ENCODE results near the gene CXCL1.
"Not testable (repeated sequence)": the region's sequence is repeated elsewhere in the genome, so short reads cannot be mapped to it uniquely, and the experiment has no call there.

CXCL1 gene

GRCh38 chr4:73885574-73886267 is 16.5 kb downstream of the CXCL1 start:
- no peak for DNase-seq

DNA sequence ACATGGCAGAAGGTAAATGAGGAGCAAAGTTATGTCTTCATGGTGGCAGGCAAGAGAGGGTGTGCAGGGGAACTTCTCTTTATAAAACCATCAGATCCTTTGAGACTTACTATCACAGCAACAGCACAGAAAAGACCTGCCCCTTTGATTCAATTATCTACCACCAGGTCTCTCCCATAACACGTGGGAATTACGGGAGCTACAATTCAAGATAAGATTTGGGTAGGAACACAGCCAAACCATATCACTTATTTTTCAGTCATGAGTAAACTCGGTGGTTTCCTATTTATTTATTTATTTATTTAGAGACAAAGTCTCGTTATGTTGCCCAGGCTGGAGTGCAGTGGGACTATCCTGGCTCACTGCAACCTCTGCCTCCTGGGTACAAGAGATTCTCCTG is 22.1 kb downstream of the CXCL1 start:
- DNase-seq: no peak

GRCh38 chr4:73891739-73892405 is 22.7 kb downstream of the CXCL1 start:
- no peak for DNase-seq

- no peak for DNase-seq
Observed at GRCh38 chr4:73892966-73893365, 23.8 kb downstream of the CXCL1 start.

- no peak for DNase-seq
Observed at GRCh38 chr4:73894001-73894400, 24.8 kb downstream of the CXCL1 start.

GRCh38 chr4:73895201-73896175 is 26.3 kb downstream of the CXCL1 start:
- no peak for DNase-seq

GRCh38 chr4:73896416-73896815 is 27.2 kb downstream of the CXCL1 start:
- DNase-seq: no peak

- no peak for DNase-seq
Observed at GRCh38 chr4:73897380-73898136, 28.4 kb downstream of the CXCL1 start.

DNA sequence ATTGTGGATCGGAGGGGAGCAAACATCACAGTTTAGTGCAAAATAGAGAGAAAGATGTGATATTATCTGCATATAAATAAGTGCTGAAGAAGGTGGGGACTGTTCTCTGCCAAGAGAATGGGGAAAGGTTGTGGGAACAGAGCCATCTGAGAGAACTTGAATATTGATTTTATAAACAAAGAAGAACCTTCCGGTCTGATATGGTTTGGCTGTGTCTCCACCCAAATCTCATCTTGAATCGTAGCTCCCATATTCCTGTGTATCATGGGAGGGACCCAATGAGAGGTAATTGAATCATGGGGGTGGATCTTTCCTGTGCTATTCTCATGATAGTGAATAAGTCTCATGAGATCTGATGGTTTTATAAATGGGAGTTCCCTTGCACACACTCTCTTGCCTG is 30.1 kb downstream of the CXCL1 start:
- DNase-seq: not testable (repeated sequence)

- DNase-seq: no peak
Observed at GRCh38 chr4:73901031-73901430, 31.8 kb downstream of the CXCL1 start.

GRCh38 chr4:73902038-73902637 is 32.9 kb downstream of the CXCL1 start:
- no peak for DNase-seq

DNA sequence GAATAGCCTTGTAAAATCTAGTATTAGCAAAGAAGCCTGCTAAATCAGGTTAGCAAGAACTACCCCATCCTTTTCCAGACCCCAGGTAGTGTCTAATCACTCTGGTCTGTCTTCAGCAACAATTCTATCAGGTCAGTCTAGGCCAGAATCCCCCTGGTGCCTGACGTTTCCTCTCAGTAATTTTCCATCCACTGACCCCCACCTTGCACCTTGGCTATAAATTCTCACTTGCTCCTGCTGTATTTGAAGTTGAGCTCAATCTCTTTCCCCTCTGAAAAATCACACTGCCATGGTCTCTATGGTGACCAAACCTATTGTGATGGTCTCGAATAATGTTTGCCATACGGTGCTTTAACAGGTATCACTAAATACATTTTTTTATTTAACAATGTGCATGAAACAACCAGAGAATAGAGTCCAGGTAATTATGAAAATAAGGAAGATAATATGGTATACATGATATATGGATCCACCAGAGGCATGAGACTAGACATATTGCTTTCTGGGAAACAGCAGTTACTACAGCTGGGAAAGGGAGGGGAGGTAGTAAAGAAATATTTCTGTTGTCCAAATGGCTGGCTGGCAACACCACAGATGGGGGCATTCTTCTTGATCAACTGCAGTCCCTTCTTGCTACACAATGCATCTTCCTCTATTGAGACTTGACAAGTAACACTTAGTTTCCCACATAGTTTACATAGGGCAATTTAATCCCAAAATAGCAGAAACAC is 33.8 kb downstream of the CXCL1 start:
- DNase-seq: no peak

DNA sequence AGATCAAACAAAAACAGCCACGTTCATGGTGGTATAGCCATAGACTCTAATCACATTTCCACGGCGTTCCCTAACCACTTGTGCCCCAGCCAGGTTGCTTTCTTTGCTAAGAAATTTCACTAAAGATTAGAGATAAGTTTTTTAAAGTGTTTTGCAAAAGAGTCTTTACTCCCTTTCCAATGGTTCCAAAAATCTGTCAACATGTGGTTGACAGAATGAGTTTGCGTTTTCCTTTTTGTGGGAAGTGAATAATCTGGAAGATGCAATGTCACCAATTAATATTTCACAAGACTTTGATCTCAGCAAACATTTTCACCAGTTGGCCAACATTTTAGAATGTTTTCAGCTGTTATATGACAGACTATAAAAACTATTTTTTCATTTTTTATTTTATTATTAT is 35.3 kb downstream of the CXCL1 start:
- no peak for DNase-seq

- DNase-seq: no peak
Observed at GRCh38 chr4:73908965-73909364, 39.8 kb downstream of the CXCL1 start.

GRCh38 chr4:73911746-73912145 is 42.6 kb downstream of the CXCL1 start:
- no peak for DNase-seq

GRCh38 chr4:73912191-73912590 is 43.0 kb downstream of the CXCL1 start:
- DNase-seq: no peak

- DNase-seq: no peak
Observed at GRCh38 chr4:73914071-73914470, 44.9 kb downstream of the CXCL1 start.

DNA sequence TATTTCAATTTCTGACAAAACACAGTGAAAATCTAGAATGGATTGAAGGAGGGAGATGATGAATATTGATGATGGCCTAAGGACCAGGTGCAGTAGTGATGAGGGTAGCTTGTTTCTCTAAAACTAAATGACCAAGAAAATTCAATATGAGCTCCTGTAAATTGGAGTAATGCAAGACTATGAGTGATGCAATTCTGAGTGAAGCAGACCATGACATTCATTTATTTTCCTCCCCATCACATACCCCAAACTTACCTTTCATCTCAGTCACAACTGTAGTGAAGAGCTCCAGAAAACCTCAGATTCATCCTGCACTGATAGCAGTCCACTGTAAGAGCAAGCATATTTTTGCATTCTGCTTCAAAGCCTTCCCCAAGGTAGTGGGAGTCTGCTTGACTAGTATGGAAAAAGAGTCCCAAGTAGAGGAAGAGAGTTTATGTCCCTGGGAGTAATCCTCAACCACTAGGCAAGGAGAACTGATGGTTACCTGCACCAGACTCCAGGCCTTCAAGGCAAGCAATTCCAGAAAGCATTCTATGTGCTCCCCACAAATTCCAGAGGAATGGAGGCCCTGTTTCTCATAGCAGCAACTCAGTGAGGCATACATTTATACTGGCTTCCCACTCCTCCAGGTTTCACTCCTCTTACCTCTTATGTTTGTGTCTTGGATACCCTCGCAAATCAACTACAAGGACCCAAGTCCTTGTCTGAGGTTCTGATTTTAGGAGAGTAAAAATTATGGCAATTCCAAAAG is 47.2 kb downstream of the CXCL1 start:
- DNase-seq: no peak

- DNase-seq: no peak
Observed at GRCh38 chr4:73917081-73917501, 47.9 kb downstream of the CXCL1 start.

DNA sequence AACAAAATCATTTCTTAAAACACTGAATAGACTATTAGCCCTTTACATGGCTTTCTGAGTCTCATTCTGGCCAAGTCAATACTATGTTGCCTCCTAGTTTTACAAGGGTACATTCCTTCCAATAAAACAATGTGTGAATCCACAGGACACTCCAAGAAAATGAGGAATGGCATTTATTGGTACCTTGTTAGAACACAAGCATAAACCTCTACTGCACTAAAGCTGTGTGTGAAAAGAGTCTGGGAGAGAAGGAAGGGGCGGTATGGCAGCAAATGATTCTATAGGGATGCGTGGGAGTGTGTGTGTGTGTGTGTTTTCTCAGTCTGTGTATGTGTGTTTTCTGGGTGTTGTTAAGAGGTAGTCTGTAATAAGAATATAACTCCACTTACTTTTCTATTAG is 48.9 kb downstream of the CXCL1 start:
- DNase-seq: no peak

GRCh38 chr4:73919691-73920090 is 50.5 kb downstream of the CXCL1 start:
- no peak for DNase-seq

Data from CD4-positive, alpha-beta T cell treated with Interferon alpha-2 for 1 hour (primary cell).